H1 (cell line): ENCODE data around the gene NEURL2.

ENCODE experiments used
- BCL11A ChIP-seq, 2 experiments: IDR thresholded peaks; one replicate each; pipeline ENCODE4 v1.6.1; 2011; ENCODE audit warnings: low read depth in 2 of 2, low read length in 2 of 2, mild to moderate bottlenecking in 2 of 2
- BRCA1 ChIP-seq: IDR thresholded peaks from 2 replicates; pipeline ENCODE4 v1.6.1; 2012; ENCODE audit warnings: low read depth, low read length, improper control_type of control experiment
- EP300 ChIP-seq, 2 experiments: IDR thresholded peaks; 1 replicate in 1 of 2; 2 replicates in 1 of 2; pipeline ENCODE4 v1.6.1; 2011 to 2012; ENCODE audit warnings: low read depth in 2 of 2, low read length in 2 of 2, mild to moderate bottlenecking in 2 of 2, borderline replicate concordance in 1 of 2, inconsistent platforms in 1 of 2, moderate library complexity in 1 of 2
- HDAC2 ChIP-seq, 2 experiments: fragments of 300-600 bp in 1 of 2; sonication (generic) in 1 of 2; IDR thresholded peaks; 2 replicates each; pipeline ENCODE4 v1.6.1; 2011 to 2012; ENCODE audit warnings: low read depth in 2 of 2, low read length in 2 of 2, mild to moderate bottlenecking in 2 of 2, moderate library complexity in 2 of 2, borderline replicate concordance in 1 of 2, inconsistent platforms in 1 of 2
- POLR2A ChIP-seq, 2 experiments: IDR thresholded peaks; 1 replicate in 1 of 2; 2 replicates in 1 of 2; pipeline ENCODE4 v1.6.1; 2011; ENCODE audit warnings: low read depth in 2 of 2, low read length in 2 of 2, mild to moderate bottlenecking in 2 of 2; ENCODE audit errors: control extremely low read depth in 1 of 2
- SIRT6 ChIP-seq: IDR thresholded peaks from one replicate; pipeline ENCODE4 v1.7.1; 2012; ENCODE audit warnings: low read length, inconsistent platforms
- SP1 ChIP-seq: IDR thresholded peaks from 2 replicates; pipeline ENCODE4 v1.6.1; 2011; ENCODE audit warnings: low read depth, low read length
- TAF1 ChIP-seq: IDR thresholded peaks from 2 replicates; pipeline ENCODE4 v1.6.1; 2011; ENCODE audit warnings: mild to moderate bottlenecking, low read depth, low read length
- TCF12 ChIP-seq: IDR thresholded peaks from 2 replicates; pipeline ENCODE4 v1.6.1; 2011; ENCODE audit warnings: low read depth, mild to moderate bottlenecking, low read length
- ZNF274 ChIP-seq: IDR thresholded peaks from 2 replicates; pipeline ENCODE4 v1.7.0; 2012; ENCODE audit warnings: low read length, borderline replicate concordance; ENCODE audit errors: extremely low read depth
- TF ChIP-seq, protein P1 (sequence below), 3 experiments: IDR thresholded peaks; 1 replicate in 2 of 3; 2 replicates in 1 of 3; pipeline versions ENCODE4 v1.5.1 to v1.6.1; 2011; ENCODE audit warnings: low read length in 3 of 3, mild to moderate bottlenecking in 3 of 3, inconsistent platforms in 2 of 3, low read depth in 1 of 3, moderate library complexity in 1 of 3; ENCODE audit not compliant: insufficient read depth in 1 of 3; ENCODE audit errors: control extremely low read depth in 1 of 3

DNA sequence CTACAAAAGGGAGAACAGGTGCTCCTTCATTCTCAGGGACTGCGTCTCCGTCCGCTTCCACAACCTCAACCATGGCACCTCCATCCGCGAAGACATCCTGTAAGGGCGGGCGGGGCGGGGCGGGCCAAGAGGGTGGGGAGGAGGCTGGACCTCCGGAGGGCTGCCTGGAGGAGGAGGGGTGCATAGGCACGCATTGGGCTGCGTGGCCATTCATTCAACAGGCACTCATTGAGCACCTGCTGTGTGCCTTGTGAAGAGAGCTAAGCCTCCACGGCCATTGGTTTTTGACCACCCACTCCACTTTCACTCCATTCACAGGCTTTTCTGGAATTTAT is 33.2 kb downstream of the NEURL2 start:
- TF ChIP-seq BCL11A (IDR thresholded peaks at IDR 0.05; ENCODE audit: low read depth in 2 of 2, low read length in 2 of 2) (no peak), EP300 (IDR thresholded peaks at IDR 0.05; ENCODE audit: borderline replicate concordance in 1 of 2, low read depth in 2 of 2, low read length in 2 of 2) (no peak), POLR2A (IDR thresholded peaks at IDR 0.05; ENCODE audit: control extremely low read depth in 1 of 2, low read depth in 2 of 2, low read length in 2 of 2) (no peak), SIRT6 (no peak), TAF1 (no peak), BRCA1 (no peak), SP1 (no peak), HDAC2 (IDR thresholded peaks at IDR 0.05; ENCODE audit: borderline replicate concordance in 1 of 2, low read depth in 2 of 2, low read length in 2 of 2) (no peak), ZNF274 (no peak), TCF12 (no peak)
- TF ChIP-seq, protein P1, sequence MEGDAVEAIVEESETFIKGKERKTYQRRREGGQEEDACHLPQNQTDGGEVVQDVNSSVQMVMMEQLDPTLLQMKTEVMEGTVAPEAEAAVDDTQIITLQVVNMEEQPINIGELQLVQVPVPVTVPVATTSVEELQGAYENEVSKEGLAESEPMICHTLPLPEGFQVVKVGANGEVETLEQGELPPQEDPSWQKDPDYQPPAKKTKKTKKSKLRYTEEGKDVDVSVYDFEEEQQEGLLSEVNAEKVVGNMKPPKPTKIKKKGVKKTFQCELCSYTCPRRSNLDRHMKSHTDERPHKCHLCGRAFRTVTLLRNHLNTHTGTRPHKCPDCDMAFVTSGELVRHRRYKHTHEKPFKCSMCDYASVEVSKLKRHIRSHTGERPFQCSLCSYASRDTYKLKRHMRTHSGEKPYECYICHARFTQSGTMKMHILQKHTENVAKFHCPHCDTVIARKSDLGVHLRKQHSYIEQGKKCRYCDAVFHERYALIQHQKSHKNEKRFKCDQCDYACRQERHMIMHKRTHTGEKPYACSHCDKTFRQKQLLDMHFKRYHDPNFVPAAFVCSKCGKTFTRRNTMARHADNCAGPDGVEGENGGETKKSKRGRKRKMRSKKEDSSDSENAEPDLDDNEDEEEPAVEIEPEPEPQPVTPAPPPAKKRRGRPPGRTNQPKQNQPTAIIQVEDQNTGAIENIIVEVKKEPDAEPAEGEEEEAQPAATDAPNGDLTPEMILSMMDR (IDR thresholded peaks at IDR 0.05; ENCODE audit: control extremely low read depth in 1 of 3, insufficient read depth in 1 of 3, low read depth in 1 of 3, low read length in 3 of 3), result no peak
